Stimulated activated CD4-positive, alpha-beta T cell treated with anti-CD3 and anti-CD28 coated beads, Interleukin-4, amount 100 ng/mL, for 24 hours (primary cell): Measurements from ENCODE around the gene USP9X.
A peak's percentile ranks its signal among the peaks of the same experiment; 100 is the strongest.
"Not testable (repeated sequence)": the region's sequence is repeated elsewhere in the genome, so short reads cannot be mapped to it uniquely, and the experiment has no call there.

Experiments
- DNase-seq: peaks from one replicate; pipeline ENCODE4 v3.0.0-alpha.2; 2020

The USP9X gene

GRCh38 chrX:41224605-41225004 is 139.4 kb downstream of the USP9X start:
- DNase-seq = no peak

DNA sequence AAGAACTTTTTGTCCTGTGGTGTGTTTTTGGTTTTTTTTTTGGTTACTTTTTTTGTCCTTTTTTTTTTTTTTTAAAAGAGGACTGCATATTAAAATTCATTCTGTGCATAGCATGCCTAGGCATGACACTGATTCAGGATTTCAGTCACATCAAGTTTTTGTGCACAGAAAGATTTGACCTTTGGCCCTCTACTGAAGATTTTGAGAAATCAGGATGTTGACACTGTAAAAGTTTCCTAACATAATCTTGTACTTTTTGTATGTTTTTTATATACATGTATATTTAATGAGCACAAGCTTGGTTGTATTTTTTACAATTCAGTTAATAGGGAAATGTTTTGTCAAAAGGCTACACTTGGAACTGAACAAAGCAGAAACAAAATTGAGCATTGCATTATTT is 148.7 kb downstream of the USP9X start:
- DNase-seq = no peak

DNA sequence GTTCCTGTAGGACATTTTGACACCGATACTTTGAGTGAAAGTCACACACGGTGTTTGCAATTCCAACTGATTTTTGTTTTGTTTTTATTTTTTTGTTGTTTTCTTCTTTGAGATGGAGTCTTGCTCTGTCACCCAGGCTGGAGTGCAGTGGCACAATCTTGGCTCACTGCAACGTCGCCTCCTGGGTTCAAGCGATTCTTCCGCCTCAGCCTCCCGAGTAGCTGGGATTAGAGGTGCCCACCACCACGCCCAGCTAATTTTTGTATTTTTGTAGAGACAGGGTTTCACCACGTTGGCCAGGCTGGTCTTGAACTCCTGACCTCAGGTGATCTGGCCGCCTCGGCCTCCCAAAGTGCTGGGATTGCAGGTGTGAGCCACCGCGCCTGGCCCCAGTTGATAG is 149.2 kb downstream of the USP9X start:
- DNase-seq = not testable (repeated sequence)

- no peak for DNase-seq
These were observed 149.7 kb downstream of the USP9X start for GRCh38 chrX:41234962-41235361.

GRCh38 chrX:41236629-41237028 is 151.4 kb downstream of the USP9X start:
- no peak for DNase-seq

DNA sequence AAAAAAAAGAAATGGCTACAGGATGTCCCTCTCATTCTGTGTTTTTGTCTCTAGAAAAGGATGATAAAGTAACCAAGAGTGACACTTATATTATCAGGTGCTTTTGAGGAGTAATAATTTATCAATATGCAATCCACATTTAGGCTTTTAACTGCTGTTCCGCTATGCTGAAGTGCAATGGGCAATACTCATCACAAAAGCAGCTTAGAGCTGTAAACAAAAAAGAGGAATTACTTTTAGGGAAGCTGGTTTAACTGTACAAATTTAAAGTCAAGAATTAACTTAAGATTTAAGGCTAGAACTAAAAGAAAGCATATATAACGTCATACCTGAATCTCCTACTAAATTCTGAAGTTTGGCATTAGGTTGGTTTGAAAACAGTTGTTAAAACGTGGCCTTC is 155.3 kb downstream of the USP9X start:
- no peak for DNase-seq

DNA sequence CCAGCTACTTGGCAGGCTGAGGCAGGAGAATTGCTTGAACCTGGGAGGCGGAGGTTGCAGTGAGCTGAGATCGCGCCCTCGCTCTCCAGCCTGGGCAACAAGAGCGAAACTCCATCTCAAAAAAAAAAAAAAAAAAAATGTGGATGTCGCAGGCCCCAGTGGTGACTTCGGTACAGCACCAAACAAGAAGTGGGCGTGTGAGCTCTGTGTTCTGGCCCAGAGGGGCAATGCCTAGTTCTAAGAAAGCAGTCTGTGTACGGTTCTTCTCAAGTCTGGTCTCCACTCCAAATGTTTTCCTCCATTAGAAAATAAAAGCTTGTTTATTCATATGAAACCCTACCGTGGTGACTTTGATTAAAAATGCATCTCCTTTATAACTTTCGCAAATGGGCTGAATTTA is 156.7 kb downstream of the USP9X start:
- no peak for DNase-seq

DNA sequence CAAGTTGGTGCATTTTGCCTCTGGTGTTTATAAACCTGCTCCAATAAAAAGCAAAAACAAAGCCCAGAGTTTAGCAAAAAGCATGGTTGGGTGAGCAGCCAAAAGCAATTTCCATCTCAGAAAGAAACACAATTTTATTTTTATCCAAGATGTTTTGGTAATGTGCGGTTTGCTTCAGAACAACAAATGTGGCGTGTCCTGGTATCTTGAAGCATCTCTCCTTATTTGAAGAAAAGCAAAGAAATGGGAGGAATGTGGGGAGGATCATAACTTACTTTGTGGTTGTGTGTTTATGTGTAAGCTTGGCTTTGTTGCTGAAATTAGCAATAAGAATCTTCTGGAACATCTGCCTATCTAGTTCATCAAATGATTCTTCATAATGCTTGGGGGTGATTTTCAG is 160.4 kb downstream of the USP9X start:
- no peak for DNase-seq

DNA sequence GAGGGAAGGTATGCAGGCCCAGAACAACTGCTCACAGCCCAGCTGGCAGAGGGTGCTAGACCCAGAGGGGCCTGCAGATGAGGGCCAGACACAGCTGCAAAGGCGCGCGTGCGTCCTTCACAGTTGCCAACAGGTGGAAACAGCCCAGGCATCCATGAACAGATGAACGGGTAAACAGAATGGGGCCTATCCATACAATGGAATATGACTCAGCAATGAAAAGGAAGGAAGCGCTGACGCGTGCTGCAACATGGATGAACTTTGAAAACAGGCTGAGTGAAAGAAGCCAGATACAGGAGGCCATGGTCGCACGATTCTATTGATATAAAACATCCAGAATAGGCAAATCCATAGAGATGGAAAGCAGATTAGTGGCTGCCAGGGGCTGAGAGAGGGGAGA is 165.6 kb downstream of the USP9X start:
- DNase-seq = no peak

DNA sequence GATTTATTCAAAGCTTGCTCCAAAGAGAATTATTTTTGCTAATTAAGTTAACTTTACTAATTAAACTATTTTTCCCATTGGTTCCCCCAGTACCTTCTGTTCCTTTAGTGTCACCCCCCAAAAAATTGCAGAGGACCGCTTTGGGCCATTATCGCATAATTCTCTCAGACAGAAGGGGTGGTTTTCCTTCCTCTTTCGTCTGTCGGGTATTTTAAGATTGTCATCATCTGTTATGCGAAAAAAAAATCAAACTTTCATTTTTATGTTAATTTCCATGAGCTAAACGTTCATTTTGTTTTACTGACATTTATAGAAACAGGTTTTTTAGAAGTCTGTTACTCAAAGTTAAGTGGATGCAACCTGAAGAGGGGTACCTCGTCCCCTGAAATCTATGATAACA is 172.6 kb downstream of the USP9X start:
- DNase-seq = no peak

- DNase-seq = no peak
These were observed 173.0 kb downstream of the USP9X start for GRCh38 chrX:41258226-41258625.

- no peak for DNase-seq
These were observed 173.6 kb downstream of the USP9X start for GRCh38 chrX:41258871-41259270.

DNA sequence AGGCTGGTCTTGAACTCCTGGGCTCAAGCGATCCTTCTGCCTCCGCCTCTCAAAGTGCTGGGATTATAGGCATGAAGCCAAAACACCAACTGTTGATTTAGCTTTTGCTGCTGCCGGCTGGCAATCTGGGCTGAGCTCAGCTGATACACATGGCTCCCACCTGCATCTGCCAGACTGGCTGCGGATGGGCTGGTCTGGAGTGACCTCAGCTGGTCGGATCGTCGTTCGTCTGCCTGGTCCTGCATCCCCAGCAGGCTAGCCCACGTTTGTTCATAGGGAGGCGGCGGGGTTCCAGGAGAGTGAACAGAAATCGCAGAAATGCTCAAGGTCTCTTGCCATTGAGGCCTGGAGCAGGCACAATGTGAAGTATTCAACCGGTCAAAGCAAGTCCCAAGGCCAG is 174.3 kb downstream of the USP9X start:
- DNase-seq = no peak

DNA sequence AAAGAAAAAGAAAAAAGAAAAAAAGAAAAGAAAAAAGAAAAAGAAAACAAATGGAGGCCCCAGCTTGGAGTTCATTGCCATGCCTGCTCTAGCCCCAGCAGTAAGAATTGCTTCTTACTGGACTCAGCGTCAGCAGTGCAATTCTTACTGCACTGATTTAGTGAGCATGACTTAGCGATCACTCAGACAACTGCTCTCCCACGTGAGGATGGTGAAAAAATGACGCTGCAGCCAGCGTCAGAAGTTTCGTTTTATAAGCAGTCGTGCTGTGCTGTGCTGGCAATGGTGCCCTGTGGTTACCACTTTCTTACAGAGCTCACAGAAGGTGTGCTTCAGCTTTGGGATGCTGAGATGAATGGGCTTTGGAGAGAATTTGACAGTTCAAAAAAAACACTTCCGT is 180.4 kb downstream of the USP9X start:
- DNase-seq = peak; percentile 58

GRCh38 chrX:41273638-41274037 is 188.4 kb downstream of the USP9X start:
- no peak for DNase-seq

DNA sequence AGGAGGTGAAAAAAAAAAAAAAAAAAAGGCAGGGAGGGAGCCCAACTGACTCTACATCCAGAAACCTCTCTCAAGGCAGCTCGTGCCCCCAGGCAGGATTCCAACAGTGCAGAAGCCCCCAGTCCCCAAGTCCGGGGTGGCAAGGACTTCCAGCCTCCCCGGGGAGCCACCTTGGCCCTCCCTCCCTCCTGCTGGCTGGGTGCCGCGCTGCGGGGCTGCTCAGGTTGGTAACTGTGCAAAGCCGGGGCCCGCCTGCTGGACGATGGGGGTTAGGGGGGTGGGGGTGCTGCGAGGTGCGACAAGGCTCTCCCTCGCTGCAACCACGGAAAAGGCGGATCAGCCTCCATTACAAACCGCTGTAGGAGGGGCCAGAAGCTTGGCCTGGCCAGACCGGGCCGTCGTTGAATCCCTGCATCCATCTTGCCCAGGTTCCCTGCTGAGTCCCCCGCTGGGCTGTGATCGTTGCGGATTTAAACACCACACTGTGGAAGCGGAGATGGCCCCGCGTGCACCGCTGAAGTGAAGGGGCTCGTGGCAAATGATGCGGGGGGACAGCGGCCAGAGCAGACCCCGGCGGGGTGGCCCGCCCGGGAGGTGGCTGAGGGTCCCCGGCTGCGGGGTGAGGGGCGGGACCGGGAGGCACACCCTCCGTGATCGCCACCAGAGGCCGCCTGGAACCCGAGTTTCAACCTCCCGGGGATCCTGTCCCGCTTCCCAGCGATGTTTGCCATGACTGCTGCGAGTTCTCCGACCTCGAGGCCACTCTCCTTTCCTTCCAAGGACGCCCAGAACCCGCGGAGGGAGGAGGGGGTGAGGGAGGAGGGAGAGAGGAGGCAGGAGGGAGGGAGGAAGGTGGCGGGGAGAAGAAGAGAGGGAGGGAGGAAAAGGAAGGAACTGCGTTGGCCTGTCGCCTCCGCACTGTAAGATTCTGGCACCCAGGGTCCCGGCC is 190.7 kb downstream of the USP9X start:
- DNase-seq = peak; percentile 52

GRCh38 chrX:41276661-41277506 is 191.6 kb downstream of the USP9X start:
- DNase-seq = no peak

DNA sequence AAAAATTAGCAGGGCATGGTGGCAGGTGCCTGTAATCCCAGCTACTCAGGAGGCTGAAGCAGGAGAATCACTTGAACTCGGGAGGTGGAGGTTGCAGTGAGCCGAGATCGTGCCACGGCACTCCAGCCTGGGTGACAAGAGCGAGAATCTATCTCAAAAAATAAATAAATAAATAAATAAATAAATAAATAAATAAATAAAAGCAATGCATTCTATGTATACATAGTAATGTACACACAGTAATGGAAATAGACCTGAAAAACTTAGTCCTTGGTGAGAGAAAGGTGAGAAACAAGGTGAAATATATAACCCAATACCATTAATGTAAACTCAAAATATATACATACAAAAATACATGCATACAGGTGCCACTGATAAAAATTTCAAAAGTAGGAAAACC is 197.1 kb downstream of the USP9X start:
- not testable (repeated sequence) for DNase-seq

GRCh38 chrX:41285928-41286327 is 200.7 kb downstream of the USP9X start:
- DNase-seq = not testable (repeated sequence)
